ENCODE data around the gene DCST2. TPM values are rescaled to one million over a fixed set of nuclear protein-coding genes. Genes with fewer than 3 reads are reported as not detected.
A peak's percentile ranks its signal among the peaks of the same experiment; 100 is the strongest.

The DCST2 gene
- total RNA-seq, 1 donor from 2014 or later: 0.26 TPM

DNA sequence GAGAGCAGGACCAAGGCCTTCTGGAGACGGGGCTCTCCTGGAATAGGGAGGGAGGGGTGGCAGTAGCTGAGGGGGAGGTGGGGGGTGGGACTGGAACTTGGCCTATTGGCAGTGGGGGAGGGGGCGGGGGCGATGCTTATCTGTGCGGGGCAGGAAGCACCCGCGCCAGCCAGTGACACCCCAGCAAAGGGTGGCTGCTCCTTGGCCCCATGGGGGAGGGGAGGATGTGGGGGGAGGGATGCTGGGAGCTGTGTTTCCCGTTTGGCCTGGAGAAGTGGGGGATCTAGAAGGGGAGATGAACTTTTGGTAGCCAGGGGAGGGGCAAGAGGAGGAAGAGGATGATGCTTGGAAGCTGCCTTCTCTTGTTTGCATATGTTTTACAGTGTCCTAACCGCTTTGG lies 19.9 kb downstream of the DCST2 start:
- DNase-seq (ENCODE audit: low spot score): no peak
- intact Hi-C loops (cut with micrococcal nuclease): no loop called here
- Mint-ChIP-seq H3K27ac (peak overlapping the region; percentile 90), H3K27me3 (ENCODE audit: insufficient read depth) (no peaks in the 10 kb centered on the region), H3K4me3 (peak overlapping the region; percentile 85), H3K36me3 (ENCODE audit: low read depth) (peaks cover 58% of the 10 kb centered on the region), H3K4me1 (ENCODE audit: low read depth) (peaks cover 55% of the 10 kb centered on the region), H3K9me3 (no peaks in the 10 kb centered on the region)

DNA sequence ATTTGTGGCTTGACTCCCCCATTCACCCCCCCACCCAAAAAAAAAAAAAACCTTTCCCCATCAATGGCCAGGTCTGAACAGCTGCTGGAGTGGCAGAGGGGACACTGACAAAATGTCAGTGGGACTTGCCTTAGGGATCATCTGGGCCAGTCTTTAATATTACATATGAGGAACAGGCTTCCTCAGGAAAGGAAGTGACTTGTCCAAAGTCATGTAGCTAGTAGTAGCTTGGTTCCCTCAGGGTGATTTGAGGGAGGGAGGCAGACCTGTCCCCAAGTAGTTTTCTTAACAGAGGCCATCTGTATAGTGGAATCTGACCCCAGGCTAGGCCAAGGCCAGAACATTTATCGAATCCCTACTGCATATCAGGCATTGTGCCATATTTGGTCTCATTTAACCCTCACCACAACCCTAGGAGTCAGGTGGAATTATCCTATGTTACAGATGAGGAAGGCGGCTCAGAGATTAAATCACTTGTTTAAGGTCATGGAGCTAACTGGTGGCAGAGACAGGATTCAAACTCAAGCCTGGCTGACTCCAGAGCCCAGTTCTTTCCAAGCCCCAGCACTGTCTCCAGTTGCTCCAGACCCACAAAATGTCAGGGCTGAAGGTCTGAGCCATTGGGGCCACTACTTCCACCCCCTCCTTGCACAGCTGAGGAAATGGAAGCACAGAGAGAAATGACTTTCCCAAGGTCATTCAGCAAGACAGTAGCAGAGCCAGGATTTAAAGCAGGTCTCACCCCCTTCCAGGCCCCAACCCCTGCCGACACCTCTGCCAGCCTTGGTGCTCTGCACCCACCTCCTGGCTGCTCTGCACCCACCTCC lies 20.6 kb downstream of the DCST2 start:
- peak overlapping the region; percentile 85 for H3K4me3 Mint-ChIP-seq
- H3K27me3 Mint-ChIP-seq (ENCODE audit: insufficient read depth): no peaks in the 10 kb centered on the region
- peaks cover 59% of the 10 kb centered on the region for H3K4me1 Mint-ChIP-seq (ENCODE audit: low read depth)
- DNase-seq (ENCODE audit: low spot score): no peak
- intact Hi-C loops (cut with micrococcal nuclease): loop anchor here (1.0 kb wide), 1 partner anchor 11 kb away; the partner anchor contains the start of gene ZBTB7B
- H3K36me3 Mint-ChIP-seq (ENCODE audit: low read depth): peaks cover 59% of the 10 kb centered on the region
- no peaks in the 10 kb centered on the region for H3K9me3 Mint-ChIP-seq
- peak overlapping the region; percentile 90 for H3K27ac Mint-ChIP-seq

DNA sequence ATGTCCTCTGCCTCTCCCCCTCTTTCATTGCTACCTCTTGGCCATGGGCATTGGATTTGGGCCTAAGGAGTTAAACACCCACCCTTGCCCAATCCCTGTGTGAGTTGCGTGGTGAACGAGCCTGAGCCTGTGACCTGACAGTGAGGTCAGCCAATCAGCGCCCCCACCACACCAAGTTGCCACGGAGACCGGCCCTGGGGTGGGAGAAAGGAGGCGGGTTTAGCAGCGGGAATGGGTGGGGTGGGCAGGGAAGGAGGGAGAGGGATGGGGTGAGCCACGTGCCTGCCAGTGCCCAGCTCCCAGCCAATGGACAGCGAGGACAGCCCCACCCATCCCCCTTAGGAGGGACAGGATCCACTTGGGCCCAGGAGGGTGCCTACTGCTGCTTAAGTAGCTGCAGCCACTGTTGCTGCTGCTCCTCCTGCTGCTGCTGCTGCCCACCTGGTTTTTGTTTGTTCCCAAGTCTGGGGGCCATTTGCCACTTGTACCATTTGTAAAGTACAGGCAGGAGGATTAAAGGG lies 21.5 kb downstream of the DCST2 start:
- H3K36me3 Mint-ChIP-seq (ENCODE audit: low read depth): peaks cover 56% of the 10 kb centered on the region
- no peaks in the 10 kb centered on the region for H3K27me3 Mint-ChIP-seq (ENCODE audit: insufficient read depth)
- intact Hi-C loops (cut with micrococcal nuclease): loop anchor here (1.0 kb wide), 1 partner anchor 10 kb away; the partner anchor contains the start of gene ZBTB7B
- peak overlapping the region; percentile 85 for H3K4me3 Mint-ChIP-seq
- H3K9me3 Mint-ChIP-seq: no peaks in the 10 kb centered on the region
- peak overlapping the region; percentile 90 for H3K27ac Mint-ChIP-seq
- no peak for DNase-seq (ENCODE audit: low spot score)
- H3K4me1 Mint-ChIP-seq (ENCODE audit: low read depth): peaks cover 55% of the 10 kb centered on the region

DNA sequence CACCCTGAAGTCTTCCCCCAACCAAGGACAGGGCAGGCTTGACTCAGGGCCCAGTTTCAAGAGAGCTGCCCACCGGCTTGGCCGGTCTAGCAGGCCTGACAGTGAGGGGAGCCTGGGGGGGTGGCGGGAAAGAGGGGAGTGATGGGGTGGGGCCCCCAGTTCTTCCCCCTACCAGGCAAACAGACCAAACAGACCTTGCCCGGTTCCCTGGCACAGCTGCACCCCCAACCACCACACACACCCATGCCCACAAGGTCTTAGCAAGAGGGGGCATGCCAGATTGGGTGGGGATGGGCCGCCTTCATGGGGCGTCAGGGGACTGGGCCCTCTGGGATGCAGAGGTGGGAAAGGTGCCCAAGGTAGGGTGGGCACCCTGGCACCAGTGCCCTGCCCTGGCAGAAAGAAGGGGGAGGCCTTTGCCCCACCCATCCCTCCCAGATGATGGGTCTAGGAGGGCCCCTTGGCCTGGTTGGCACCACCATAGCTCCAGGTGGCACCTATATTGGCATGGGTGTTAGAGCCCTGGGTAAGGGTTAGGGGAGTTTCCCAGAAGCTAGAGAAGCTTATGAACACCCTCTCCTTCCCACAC lies 22.1 kb downstream of the DCST2 start:
- Mint-ChIP-seq H3K36me3 (ENCODE audit: low read depth) (peaks cover 52% of the 10 kb centered on the region), H3K9me3 (no peaks in the 10 kb centered on the region), H3K27me3 (ENCODE audit: insufficient read depth) (no peaks in the 10 kb centered on the region), H3K4me3 (peak overlapping the region; percentile 99), H3K27ac (peak overlapping the region; percentile 85), H3K4me1 (ENCODE audit: low read depth) (peaks cover 56% of the 10 kb centered on the region)
- intact Hi-C loops (cut with micrococcal nuclease): loop anchor here (1.0 kb wide), 1 partner anchor 9 kb away; the partner anchor contains the start of gene ZBTB7B
- no peak for DNase-seq (ENCODE audit: low spot score)

DNA sequence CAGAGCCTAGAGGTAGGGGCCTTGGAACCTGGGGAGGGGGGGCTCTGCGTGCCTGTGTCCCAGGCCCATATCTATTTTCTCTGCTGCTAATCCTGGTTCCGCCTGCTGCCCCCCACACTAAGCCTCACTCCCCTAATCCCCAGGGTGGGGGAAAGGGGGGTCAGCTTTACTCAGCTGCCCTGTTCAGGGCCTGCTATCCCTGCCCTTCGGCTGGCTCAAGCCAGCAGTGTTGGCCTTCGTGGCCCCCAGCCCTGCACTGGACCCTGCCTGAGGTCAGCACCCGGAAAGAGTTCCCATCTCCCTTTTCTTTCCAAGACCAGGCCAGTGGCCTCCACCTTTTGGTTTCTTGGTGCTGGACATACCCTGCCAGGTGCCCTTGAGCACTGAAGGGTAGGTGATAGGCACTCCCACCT lies 22.6 kb downstream of the DCST2 start:
- no peak for DNase-seq (ENCODE audit: low spot score)
- Mint-ChIP-seq H3K36me3 (ENCODE audit: low read depth) (peaks cover 52% of the 10 kb centered on the region), H3K9me3 (no peaks in the 10 kb centered on the region), H3K27me3 (ENCODE audit: insufficient read depth) (no peaks in the 10 kb centered on the region), H3K4me1 (ENCODE audit: low read depth) (peaks cover 56% of the 10 kb centered on the region), H3K27ac (peak overlapping the region; percentile 85), H3K4me3 (peak overlapping the region; percentile 99)
- intact Hi-C loops (cut with micrococcal nuclease): no loop called here

- Mint-ChIP-seq H3K4me1 (ENCODE audit: low read depth) (peaks cover 56% of the 10 kb centered on the region), H3K9me3 (no peaks in the 10 kb centered on the region), H3K4me3 (peak overlapping the region; percentile 99), H3K27me3 (ENCODE audit: insufficient read depth) (no peaks in the 10 kb centered on the region), H3K36me3 (ENCODE audit: low read depth) (peaks cover 45% of the 10 kb centered on the region), H3K27ac (peak overlapping the region; percentile 97)
- DNase-seq (ENCODE audit: low spot score): no peak
- intact Hi-C loops (cut with micrococcal nuclease): no loop called here
These were observed 23.2 kb downstream of the DCST2 start for GRCh38 chr1:155010211-155010918.

DNA sequence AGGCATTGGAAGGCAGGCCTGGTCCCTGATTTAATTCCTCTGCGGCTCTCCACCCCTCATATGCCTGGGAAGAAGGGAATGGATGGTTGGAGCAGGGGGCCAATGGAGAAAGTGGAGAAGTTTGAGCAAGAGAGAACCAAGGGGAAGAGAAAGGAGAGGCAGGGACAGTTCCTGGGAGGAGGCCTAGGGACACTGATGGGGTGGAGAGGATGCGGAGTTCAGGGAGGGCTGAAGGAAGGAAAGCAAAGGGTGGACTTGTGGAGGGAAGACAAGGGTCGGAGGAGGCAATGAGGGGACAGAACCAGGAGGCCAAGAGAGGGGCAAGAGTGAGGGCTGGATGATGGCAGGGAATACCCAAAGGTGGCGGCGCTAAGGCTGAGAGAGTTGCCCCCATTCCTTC lies 23.8 kb downstream of the DCST2 start:
- DNase-seq (ENCODE audit: low spot score): no peak
- peaks cover 45% of the 10 kb centered on the region for H3K36me3 Mint-ChIP-seq (ENCODE audit: low read depth)
- H3K4me1 Mint-ChIP-seq (ENCODE audit: low read depth): peaks cover 61% of the 10 kb centered on the region
- no peaks in the 10 kb centered on the region for H3K27me3 Mint-ChIP-seq (ENCODE audit: insufficient read depth)
- intact Hi-C loops (cut with micrococcal nuclease): loop anchor here (2.0 to 5.0 kb wide), 2 partner anchors 163 to 401 kb away; partner anchors contain the start of genes ADAR, KRTCAP2 and TRIM46
- no peaks in the 10 kb centered on the region for H3K9me3 Mint-ChIP-seq
- H3K4me3 Mint-ChIP-seq: peak overlapping the region; percentile 99
- peak overlapping the region; percentile 97 for H3K27ac Mint-ChIP-seq

- Mint-ChIP-seq H3K27me3 (ENCODE audit: insufficient read depth) (no peaks in the 10 kb centered on the region), H3K4me3 (peak overlapping the region; percentile 99), H3K27ac (peak overlapping the region; percentile 97), H3K9me3 (no peaks in the 10 kb centered on the region), H3K4me1 (ENCODE audit: low read depth) (peaks cover 63% of the 10 kb centered on the region), H3K36me3 (ENCODE audit: low read depth) (peaks cover 47% of the 10 kb centered on the region)
- intact Hi-C loops (cut with micrococcal nuclease): loop anchor here (2.0 to 5.0 kb wide), 2 partner anchors 163 to 400 kb away; partner anchors contain the start of genes ADAR, KRTCAP2 and TRIM46
- no peak for DNase-seq (ENCODE audit: low spot score)
These were observed 24.3 kb downstream of the DCST2 start for GRCh38 chr1:155009221-155009711.

DNA sequence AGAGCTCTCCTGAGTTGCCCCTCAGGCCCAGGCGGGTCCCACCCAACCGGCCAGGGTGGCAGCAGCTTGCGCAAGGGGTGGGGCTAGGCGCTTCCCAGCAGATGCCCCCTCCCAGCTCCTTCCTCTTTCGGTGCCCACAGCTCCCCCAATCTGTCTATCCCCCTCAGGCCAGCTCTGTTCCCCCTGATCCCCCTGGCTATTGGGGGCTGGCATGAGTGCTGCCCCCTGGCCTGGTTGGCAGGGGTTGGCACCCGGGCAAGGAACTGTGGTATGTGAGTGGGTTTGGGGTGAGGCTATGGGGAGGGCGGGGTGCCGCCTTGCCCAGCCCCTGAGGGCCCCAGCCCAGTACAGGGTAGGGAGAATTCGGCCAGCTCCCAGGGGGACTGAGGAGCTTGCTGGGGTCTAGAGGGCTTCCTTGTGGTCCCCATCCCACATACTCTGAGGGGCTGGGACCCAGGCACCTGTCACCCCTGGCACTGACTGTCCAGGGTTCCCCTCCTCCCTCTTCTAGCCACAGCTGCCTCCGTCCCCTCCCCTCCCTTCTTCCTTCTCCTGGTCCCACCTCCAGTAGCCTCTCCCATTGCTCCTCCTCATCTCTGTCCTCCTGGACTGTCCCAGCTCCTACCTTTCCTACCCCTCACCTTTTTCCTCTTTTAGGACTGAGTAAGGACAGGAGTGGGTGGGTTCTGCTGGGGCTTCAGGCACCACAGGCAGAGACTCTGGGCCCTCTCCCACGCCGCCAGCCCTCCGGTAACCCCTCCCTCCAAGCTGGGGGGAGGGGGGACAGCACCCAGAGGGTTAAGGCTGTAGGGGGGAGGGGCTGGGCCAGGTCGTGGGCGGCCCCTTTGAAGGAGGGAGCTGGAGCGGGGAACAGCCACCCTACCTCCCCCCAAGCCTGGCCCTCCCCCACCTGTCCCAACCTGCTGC lies 25.3 kb downstream of the DCST2 start:
- Mint-ChIP-seq H3K27ac (peak overlapping the region; percentile 97), H3K4me1 (ENCODE audit: low read depth) (peaks cover 56% of the 10 kb centered on the region), H3K27me3 (ENCODE audit: insufficient read depth) (no peaks in the 10 kb centered on the region), H3K9me3 (no peaks in the 10 kb centered on the region), H3K36me3 (ENCODE audit: low read depth) (peaks cover 43% of the 10 kb centered on the region), H3K4me3 (peak overlapping the region; percentile 99)
- peak; percentile 71 for DNase-seq (ENCODE audit: low spot score)
- intact Hi-C loops (cut with micrococcal nuclease): loop anchor here (1.0 to 5.0 kb wide), 4 partner anchors 9 to 399 kb away; partner anchors contain the start of genes ADAR, KRTCAP2 and TRIM46

DNA sequence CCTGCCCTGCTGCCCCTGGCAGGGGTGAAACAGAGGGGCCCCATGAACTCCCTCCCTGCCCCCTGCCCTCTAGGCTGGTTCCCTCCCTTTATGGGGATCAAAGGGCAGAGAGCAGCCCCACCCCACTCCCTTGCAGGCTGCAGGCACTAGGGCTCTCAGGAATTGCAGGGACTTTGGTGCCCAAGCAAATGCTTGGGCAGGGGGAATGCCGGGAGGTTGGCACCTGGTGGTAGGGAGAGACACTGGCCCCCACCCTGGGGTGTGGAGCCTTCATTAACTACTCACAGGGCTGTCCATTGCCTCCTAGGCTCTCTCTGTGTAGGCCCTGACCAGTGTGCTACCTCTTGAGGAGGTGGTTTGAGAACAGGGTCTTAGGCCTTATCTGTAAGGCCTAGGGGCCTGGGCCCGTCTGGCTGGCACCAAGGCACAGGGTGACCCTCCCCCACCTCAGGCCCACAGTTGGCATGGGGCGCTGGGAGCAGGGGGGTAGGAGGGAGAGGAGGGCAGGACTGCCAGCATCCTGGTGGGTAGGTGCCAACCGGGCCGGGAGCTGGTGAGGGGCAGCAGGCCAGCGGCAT lies 26.2 kb downstream of the DCST2 start:
- Mint-ChIP-seq H3K4me1 (ENCODE audit: low read depth) (peaks cover 47% of the 10 kb centered on the region), H3K4me3 (peak overlapping the region; percentile 49), H3K27ac (no peak overlapping the region), H3K36me3 (ENCODE audit: low read depth) (peaks cover 33% of the 10 kb centered on the region), H3K9me3 (no peaks in the 10 kb centered on the region), H3K27me3 (ENCODE audit: insufficient read depth) (no peaks in the 10 kb centered on the region)
- DNase-seq (ENCODE audit: low spot score): no peak
- intact Hi-C loops (cut with micrococcal nuclease): loop anchor here (5.0 kb wide), 1 partner anchor 165 kb away; the partner anchor contains the start of genes KRTCAP2 and TRIM46

DNA sequence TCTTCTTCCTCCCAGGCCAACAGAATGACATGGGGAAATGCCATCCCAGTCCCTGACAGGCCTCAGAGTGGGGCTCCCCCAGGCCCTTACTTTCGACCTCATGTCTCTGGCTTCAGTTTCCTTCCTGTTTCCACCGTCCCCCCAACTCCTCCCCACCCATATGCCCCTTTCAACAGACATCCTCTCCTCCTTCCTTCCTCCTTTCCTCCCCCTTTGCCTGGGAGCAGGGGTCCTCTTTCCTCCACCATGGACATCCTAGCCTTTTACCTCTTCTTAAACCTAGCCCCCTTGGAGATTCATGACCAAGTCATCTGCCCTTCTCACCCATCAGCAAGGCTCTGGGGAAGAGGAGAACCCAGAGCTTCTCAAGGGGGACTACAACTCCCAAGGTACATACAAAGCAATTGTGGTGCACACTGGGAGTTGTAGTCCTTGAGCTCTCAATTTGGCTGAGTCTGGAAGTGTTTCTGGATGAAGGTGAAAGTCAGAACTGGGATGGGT lies 26.9 kb downstream of the DCST2 start:
- Mint-ChIP-seq H3K27me3 (ENCODE audit: insufficient read depth) (no peaks in the 10 kb centered on the region), H3K27ac (peak overlapping the region; percentile 96), H3K9me3 (no peaks in the 10 kb centered on the region), H3K4me3 (peak overlapping the region; percentile 76), H3K36me3 (ENCODE audit: low read depth) (peaks cover 29% of the 10 kb centered on the region), H3K4me1 (ENCODE audit: low read depth) (peaks cover 41% of the 10 kb centered on the region)
- intact Hi-C loops (cut with micrococcal nuclease): loop anchor here (5.0 kb wide), 1 partner anchor 166 kb away; the partner anchor contains the start of genes KRTCAP2 and TRIM46
- peak; percentile 42 for DNase-seq (ENCODE audit: low spot score)

Data from activated T-helper 1 cell treated with anti-CD3 and anti-CD28 coated beads, Interleukin-12 subunit alpha, Interleukin-12 subunit beta, Interleukin-2, Interleukin-4 antibody, amounts not matched to agents 30 ng/mL and 10 ng/mL and 1 ng/mL, durations not matched to agents 14 hours and 24 hours and 36 hours (primary cell).